Activated CD8-positive, alpha-beta memory T cell treated with anti-CD3 and anti-CD28 coated beads, Interleukin-2, amount 10 ng/mL, durations not matched to agents 7 days and 5 days (primary cell): ENCODE data around the gene SLC43A3. TPM values are rescaled to one million over a fixed set of nuclear protein-coding genes. Genes with fewer than 3 reads are reported as not detected.
A peak's percentile ranks its signal among the peaks of the same experiment; 100 is the strongest.
"Not testable (repeated sequence)": the region's sequence is repeated elsewhere in the genome, so short reads cannot be mapped to it uniquely, and the experiment has no call there.

Source experiments
- ATAC-seq: fragments of 150-1000 bp; cut with Tn5 transposase; one replicate; pipeline ENCODE4 v1.10.0; 2021; ENCODE audit warnings: moderate library complexity
- CTCF ChIA-PET: fragments of 350-600 bp; sonication (Branson Sonifier 250); formaldehyde crosslinking; loops from one replicate; lab custom pipeline; 2021; ENCODE audit warnings: antibody characterized with exemption; lab: Charles Lee
- DNase-seq: peaks from one replicate; pipeline ENCODE4 v3.0.0-alpha.2; 2020
- H3K27ac Mint-ChIP-seq: one replicate; pipeline ENCODE4 v1.8.0; 2021; ENCODE audit warnings: mild to moderate bottlenecking, mixed read lengths
- H3K27me3 Mint-ChIP-seq: one replicate; pipeline ENCODE4 v1.8.0; 2021; ENCODE audit warnings: mixed read lengths
- H3K36me3 Mint-ChIP-seq: one replicate; pipeline ENCODE4 v1.8.0; 2021; ENCODE audit warnings: mild to moderate bottlenecking, mixed read lengths
- H3K4me1 Mint-ChIP-seq: one replicate; pipeline ENCODE4 v1.8.0; 2021; ENCODE audit warnings: mixed read lengths
- H3K4me3 Mint-ChIP-seq: one replicate; pipeline ENCODE4 v1.8.0; 2021; ENCODE audit warnings: mild to moderate bottlenecking, moderate library complexity, mixed read lengths
- H3K9me3 Mint-ChIP-seq: one replicate; pipeline ENCODE4 v1.8.0; 2022; ENCODE audit warnings: low read depth, mixed read lengths
- total RNA-seq, 2 experiments: library from RNA; stranded (reverse); gene quantifications; one replicate each; pipeline ENCODE4 v1.2.3, GENCODE V29; 2021

Gene SLC43A3
- total RNA-seq, 2 experiments from 2014 or later, result 106 to 117 TPM

GRCh38 chr11:57456960-57457642 is 30.2 kb upstream of the SLC43A3 start:
- CTCF ChIA-PET, result interaction anchor here (0.8 to 9.4 kb wide), 51 partner anchors 8 to 343 kb away, joined by 3 to 178 read pairs (median 6); partner anchors contain the start of genes MED19, P2RX3, SLC43A1 and SLC43A3
- Mint-ChIP-seq H3K9me3 (no peaks in the 10 kb centered on the region), H3K27ac (no peak overlapping the region), H3K4me3 (no peak overlapping the region), H3K4me1 (peaks cover 24% of the 10 kb centered on the region), H3K27me3 (peaks cover 44% of the 10 kb centered on the region), H3K36me3 (no peaks in the 10 kb centered on the region)
- ATAC-seq (peak; percentile 57), DNase-seq (peak; percentile 82)

- Mint-ChIP-seq H3K36me3 (no peaks in the 10 kb centered on the region), H3K4me1 (peaks cover 10% of the 10 kb centered on the region), H3K4me3 (no peak overlapping the region), H3K27ac (no peak overlapping the region), H3K9me3 (no peaks in the 10 kb centered on the region), H3K27me3 (peaks cover 25% of the 10 kb centered on the region)
- DNase-seq, result no peak
- no peak for ATAC-seq
- CTCF ChIA-PET, result interaction anchor here (1.1 to 1.2 kb wide), 2 partner anchors 30 to 74 kb away, joined by 3 read pairs; no protein-coding TSS in a partner anchor
Observed at GRCh38 chr11:57453543-57454177, 26.7 kb upstream of the SLC43A3 start.

DNA sequence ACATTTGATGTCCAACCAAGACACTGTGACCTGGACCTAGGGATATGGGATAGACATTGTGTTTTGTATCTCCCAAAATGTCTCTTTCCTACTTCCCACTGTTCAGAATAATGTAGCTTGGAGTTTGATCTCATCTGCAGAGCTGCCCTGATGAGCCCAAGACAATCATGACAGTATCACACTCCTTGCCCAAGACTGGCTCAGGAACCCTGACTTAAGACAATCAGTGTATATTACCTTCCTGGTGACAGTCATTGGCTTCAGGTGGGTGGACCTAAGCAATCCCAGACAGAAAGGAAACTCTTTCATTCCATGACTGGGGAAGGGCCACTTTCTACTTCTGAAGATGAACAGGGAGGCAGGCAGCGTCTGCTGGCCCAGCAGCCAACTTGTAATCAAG is 19.1 kb upstream of the SLC43A3 start:
- Mint-ChIP-seq H3K4me1 (no peaks in the 10 kb centered on the region), H3K27ac (no peak overlapping the region), H3K4me3 (no peak overlapping the region), H3K27me3 (peaks cover 26% of the 10 kb centered on the region), H3K36me3 (no peaks in the 10 kb centered on the region), H3K9me3 (no peaks in the 10 kb centered on the region)
- ATAC-seq (no peak), DNase-seq (no peak)
- CTCF ChIA-PET, result interaction anchor here (0.6 to 1.5 kb wide), 2 partner anchors 13 to 51 kb away, joined by 3 to 4 read pairs; no protein-coding TSS in a partner anchor

- peaks cover 26% of the 10 kb centered on the region for H3K27me3 Mint-ChIP-seq
- H3K36me3 Mint-ChIP-seq, ATAC-seq, H3K9me3 Mint-ChIP-seq, H3K4me3 Mint-ChIP-seq, H3K27ac Mint-ChIP-seq, H3K4me1 Mint-ChIP-seq, CTCF ChIA-PET, DNase-seq: not testable (repeated sequence)
Observed at GRCh38 chr11:57445122-57445394, 18.1 kb upstream of the SLC43A3 start.

DNA sequence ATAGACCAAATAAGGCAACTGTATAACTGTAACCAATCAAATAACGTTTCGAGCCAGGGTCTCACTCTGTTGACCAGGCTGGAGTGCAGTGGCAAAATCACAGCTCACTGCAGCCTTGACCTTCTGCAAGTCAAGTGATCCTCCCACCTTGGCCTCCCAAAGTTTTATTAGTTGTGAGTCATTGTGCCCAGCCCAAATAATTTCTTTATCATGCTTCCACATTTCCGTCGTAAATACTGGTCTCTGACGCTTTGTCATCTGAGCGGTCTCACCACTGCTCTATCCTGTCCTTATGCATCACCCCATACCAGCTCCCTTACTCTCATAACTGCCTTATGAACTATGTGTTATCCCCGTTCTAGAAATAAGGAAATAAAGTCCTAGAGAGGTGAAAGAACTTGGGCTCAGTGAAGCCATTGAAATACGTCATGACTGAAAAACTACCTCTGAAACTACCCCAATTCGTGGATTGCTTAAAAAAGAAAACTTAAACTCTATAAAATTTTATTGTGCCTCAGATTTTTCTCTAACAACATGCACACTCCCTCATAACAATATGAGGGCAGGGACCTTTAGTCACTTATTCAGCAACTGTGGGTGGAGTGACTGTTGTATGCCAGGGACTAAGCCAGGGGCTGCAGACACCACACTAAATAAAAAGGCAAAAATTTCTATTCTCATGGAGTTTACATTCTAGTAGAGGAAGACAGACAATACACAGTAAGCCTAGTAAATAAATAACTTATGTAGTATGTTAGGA is 17.6 kb upstream of the SLC43A3 start:
- H3K27me3 Mint-ChIP-seq, result peaks cover 23% of the 10 kb centered on the region
- no peaks in the 10 kb centered on the region for H3K9me3 Mint-ChIP-seq
- ATAC-seq (no peak), DNase-seq (no peak)
- no peaks in the 10 kb centered on the region for H3K4me1 Mint-ChIP-seq
- CTCF ChIA-PET, result interaction anchor here (1.0 to 4.4 kb wide), 4 partner anchors 13 to 49 kb away, joined by 4 to 33 read pairs (median 9); partner anchors contain the start of gene RTN4RL2
- no peaks in the 10 kb centered on the region for H3K36me3 Mint-ChIP-seq
- H3K27ac Mint-ChIP-seq, result no peak overlapping the region
- H3K4me3 Mint-ChIP-seq, result no peak overlapping the region

GRCh38 chr11:57440744-57441414 is 14.0 kb upstream of the SLC43A3 start:
- Mint-ChIP-seq H3K4me1 (no peaks in the 10 kb centered on the region), H3K4me3 (no peak overlapping the region), H3K27me3 (peaks cover 6% of the 10 kb centered on the region), H3K27ac (no peak overlapping the region), H3K9me3 (no peaks in the 10 kb centered on the region), H3K36me3 (no peaks in the 10 kb centered on the region)
- ATAC-seq (no peak), DNase-seq (no peak)
- CTCF ChIA-PET, result interaction anchor here (1.2 to 4.4 kb wide), 6 partner anchors 10 to 53 kb away, joined by 4 to 33 read pairs (median 5); partner anchors contain the start of genes RTN4RL2 and SLC43A3

DNA sequence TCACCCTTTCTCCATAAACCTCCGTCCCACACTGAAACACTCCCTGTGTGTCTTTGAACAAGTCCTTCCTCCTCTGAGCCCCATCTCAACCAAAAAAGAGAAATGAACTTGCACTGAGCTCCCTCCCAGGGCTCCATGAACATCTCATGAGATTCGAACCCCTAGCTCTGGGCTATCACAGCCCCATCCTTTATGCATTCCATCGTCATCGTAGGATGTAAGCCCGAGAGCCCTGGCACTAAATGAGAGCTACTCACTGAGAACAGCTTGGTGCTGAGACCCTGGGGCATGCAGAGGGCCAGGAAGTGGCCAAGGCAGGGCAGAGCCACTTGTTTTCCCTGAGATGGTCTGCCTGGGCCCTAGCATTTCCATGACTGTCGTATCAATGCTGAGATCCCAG is 12.9 kb upstream of the SLC43A3 start:
- no peaks in the 10 kb centered on the region for H3K36me3 Mint-ChIP-seq
- no peak overlapping the region for H3K27ac Mint-ChIP-seq
- ATAC-seq (no peak), DNase-seq (no peak)
- no peaks in the 10 kb centered on the region for H3K4me1 Mint-ChIP-seq
- H3K4me3 Mint-ChIP-seq, result no peak overlapping the region
- H3K27me3 Mint-ChIP-seq, result peaks cover 7% of the 10 kb centered on the region
- CTCF ChIA-PET, result interaction anchor here (1.2 to 1.8 kb wide), 3 partner anchors 18 to 54 kb away, joined by 4 read pairs; partner anchors contain the start of gene RTN4RL2
- no peaks in the 10 kb centered on the region for H3K9me3 Mint-ChIP-seq

DNA sequence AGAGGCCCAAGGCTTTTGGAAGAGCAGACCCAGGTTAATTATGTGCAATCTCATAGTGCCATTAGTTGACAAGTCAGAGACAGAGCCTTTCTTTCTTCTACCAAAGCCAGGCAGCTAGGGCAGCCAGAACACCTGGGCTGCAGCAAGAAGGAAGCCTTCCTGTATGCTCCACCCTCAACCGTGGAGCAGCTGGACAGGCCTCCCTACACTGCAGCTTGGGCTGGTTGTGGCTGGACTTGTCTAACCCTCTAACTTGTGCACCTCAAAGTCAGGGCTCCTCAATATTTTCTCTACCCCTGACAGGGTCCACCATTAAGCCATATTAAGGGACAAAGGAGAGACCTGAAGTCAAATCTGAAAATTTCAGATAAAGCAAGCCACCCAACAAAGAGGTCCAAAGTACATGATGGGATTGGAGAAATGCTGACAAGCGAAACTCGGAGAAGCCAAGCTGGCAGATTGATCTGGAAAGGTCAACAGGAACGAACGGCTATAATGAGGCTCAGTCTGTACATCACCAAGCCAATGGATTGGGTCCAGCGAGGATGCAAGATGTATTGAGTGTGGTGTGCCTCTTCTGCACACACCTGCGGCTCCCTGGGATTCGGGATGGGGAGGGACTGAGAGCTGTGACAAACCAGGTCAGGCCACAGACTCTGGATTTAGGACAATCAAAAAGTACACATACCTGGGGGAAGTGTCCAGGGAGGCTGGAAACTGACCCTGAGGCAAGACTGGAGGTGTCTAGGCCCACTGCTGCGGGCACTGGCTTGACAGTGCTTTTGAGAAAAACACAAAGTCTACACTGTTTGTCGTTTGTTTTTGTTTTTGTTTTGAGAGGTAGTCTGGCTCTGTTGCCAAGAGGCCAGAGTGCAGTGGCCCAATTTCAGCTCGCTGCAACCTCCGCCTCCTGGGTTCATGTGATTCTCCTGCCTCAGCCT is 11.7 kb upstream of the SLC43A3 start:
- no peak for ATAC-seq
- CTCF ChIA-PET, result interaction anchor here (0.6 to 1.8 kb wide), 3 partner anchors 20 to 34 kb away, joined by 3 to 4 read pairs (median 4); partner anchors contain the start of gene RTN4RL2

GRCh38 chr11:57436031-57436430 is 9.1 kb upstream of the SLC43A3 start:
- no peaks in the 10 kb centered on the region for H3K9me3 Mint-ChIP-seq
- ATAC-seq (no peak), DNase-seq (no peak)
- no peak overlapping the region for H3K4me3 Mint-ChIP-seq
- peaks cover 15% of the 10 kb centered on the region for H3K4me1 Mint-ChIP-seq
- CTCF ChIA-PET, result interaction anchor here (1.1 to 2.3 kb wide), 2 partner anchors 22 to 45 kb away, joined by 3 to 14 read pairs; no protein-coding TSS in a partner anchor
- no peak overlapping the region for H3K27ac Mint-ChIP-seq
- peaks cover 4% of the 10 kb centered on the region for H3K27me3 Mint-ChIP-seq
- no peaks in the 10 kb centered on the region for H3K36me3 Mint-ChIP-seq

More for the DNA sequence above, 11.7 kb upstream of the SLC43A3 start:
- Mint-ChIP-seq H3K27ac (no peak overlapping the region), H3K27me3 (peaks cover 4% of the 10 kb centered on the region), H3K9me3 (no peaks in the 10 kb centered on the region), H3K4me1 (no peaks in the 10 kb centered on the region), H3K36me3 (no peaks in the 10 kb centered on the region), H3K4me3 (no peak overlapping the region)
- DNase-seq, result no peak

- Mint-ChIP-seq H3K36me3 (no peaks in the 10 kb centered on the region), H3K9me3 (no peaks in the 10 kb centered on the region), H3K4me3 (no peak overlapping the region), H3K27me3 (peaks cover 4% of the 10 kb centered on the region), H3K4me1 (peaks cover 15% of the 10 kb centered on the region), H3K27ac (no peak overlapping the region)
- DNase-seq (no peak), ATAC-seq (no peak)
- CTCF ChIA-PET, result no interaction called here
Observed at GRCh38 chr11:57434640-57435546, 8.0 kb upstream of the SLC43A3 start.

DNA sequence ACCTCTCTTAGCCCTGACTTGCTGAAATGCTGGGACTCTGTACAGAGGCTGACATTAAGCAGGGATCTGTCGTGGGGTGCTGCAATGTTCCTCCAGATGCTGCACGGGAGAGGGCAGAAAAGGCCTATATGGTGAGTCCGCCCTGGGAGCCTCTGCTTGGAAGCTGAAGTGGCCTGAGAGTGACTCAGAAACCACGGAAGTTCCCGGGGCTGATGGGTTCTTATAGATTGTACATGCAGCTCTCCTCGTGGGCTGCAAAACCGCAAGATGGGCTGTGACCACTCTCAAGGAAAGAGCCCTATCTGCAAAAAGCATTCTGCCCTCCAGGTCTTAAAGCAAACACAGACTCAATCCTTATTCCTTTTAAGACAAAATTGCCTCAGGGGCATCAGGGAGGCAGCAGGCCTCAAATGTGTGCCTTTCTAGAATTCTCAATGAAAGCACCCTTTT is 5.8 kb upstream of the SLC43A3 start:
- peak; percentile 62 for DNase-seq

More for the DNA sequence above, 5.8 kb upstream of the SLC43A3 start:
- ATAC-seq, result peak; percentile 70
- no peak overlapping the region for H3K27ac Mint-ChIP-seq
- H3K4me3 Mint-ChIP-seq, result no peak overlapping the region
- CTCF ChIA-PET, result interaction anchor here (1.4 to 2.2 kb wide), 3 partner anchors 25 to 207 kb away, joined by 4 to 12 read pairs (median 4); no protein-coding TSS in a partner anchor
- peaks cover 15% of the 10 kb centered on the region for H3K4me1 Mint-ChIP-seq
- H3K27me3 Mint-ChIP-seq, result peaks cover 12% of the 10 kb centered on the region
- H3K36me3 Mint-ChIP-seq, result no peaks in the 10 kb centered on the region
- H3K9me3 Mint-ChIP-seq, result no peaks in the 10 kb centered on the region
